ENCODE measurements around the gene CALM1. TPM values are rescaled to one million over a fixed set of nuclear protein-coding genes. Genes with fewer than 3 reads are reported as not detected.

The CALM1 gene
- 549 TPM for total RNA-seq
- long read RNA-seq, full-length matches to known transcripts, result 1,865 of 1,943 reads
- long read RNA-seq, partial matches to known transcripts, result 4 of 1,943 reads
- long read RNA-seq, other reads (novel, unspliced or antisense), result 74 of 1,943 reads

GRCh38 chr14:90396341-90397339 lies at the start of gene CALM1:
Gene CALM1 (plus strand): TSS chr14:90397029. CDS start chr14:90397231, 202 bp downstream.
- peak; percentile 99 for DNase-seq (ENCODE audit: low spot score)

- no peak for DNase-seq (ENCODE audit: low spot score)
Measured at GRCh38 chr14:90348270-90348669, 48.6 kb upstream of the CALM1 start.

- no peak for DNase-seq (ENCODE audit: low spot score)
Measured at GRCh38 chr14:90349739-90350138, 47.1 kb upstream of the CALM1 start.

GRCh38 chr14:90354551-90355298 lies 42.1 kb upstream of the CALM1 start:
- DNase-seq (ENCODE audit: low spot score), result no peak

- no peak for DNase-seq (ENCODE audit: low spot score)
Measured at GRCh38 chr14:90355540-90356518, 41.0 kb upstream of the CALM1 start.

- DNase-seq (ENCODE audit: low spot score), result no peak
Measured at GRCh38 chr14:90356925-90357324, 39.9 kb upstream of the CALM1 start.

GRCh38 chr14:90358359-90358758 lies 38.5 kb upstream of the CALM1 start:
- no peak for DNase-seq (ENCODE audit: low spot score)

GRCh38 chr14:90361865-90362557 lies 34.8 kb upstream of the CALM1 start:
- DNase-seq (ENCODE audit: low spot score), result no peak

GRCh38 chr14:90362558-90362896 lies 34.3 kb upstream of the CALM1 start:
- DNase-seq (ENCODE audit: low spot score), result no peak

- DNase-seq (ENCODE audit: low spot score), result no peak
Measured at GRCh38 chr14:90368946-90369721, 27.7 kb upstream of the CALM1 start.

- DNase-seq (ENCODE audit: low spot score), result no peak
Measured at GRCh38 chr14:90373887-90374286, 22.9 kb upstream of the CALM1 start.

GRCh38 chr14:90374813-90375212 lies 22.0 kb upstream of the CALM1 start:
- no peak for DNase-seq (ENCODE audit: low spot score)

GRCh38 chr14:90375934-90376333 lies 20.9 kb upstream of the CALM1 start:
- DNase-seq (ENCODE audit: low spot score), result no peak

- DNase-seq (ENCODE audit: low spot score), result no peak
Measured at GRCh38 chr14:90378249-90378648, 18.6 kb upstream of the CALM1 start.

GRCh38 chr14:90379106-90379505 lies 17.7 kb upstream of the CALM1 start:
- no peak for DNase-seq (ENCODE audit: low spot score)

GRCh38 chr14:90381011-90381786 lies 15.6 kb upstream of the CALM1 start:
- no peak for DNase-seq (ENCODE audit: low spot score)

GRCh38 chr14:90381999-90382451 lies 14.8 kb upstream of the CALM1 start:
- DNase-seq (ENCODE audit: low spot score), result no peak

GRCh38 chr14:90382491-90383125 lies 14.2 kb upstream of the CALM1 start:
- peak; percentile 91 for DNase-seq (ENCODE audit: low spot score)

Data from mesenteric fat pad (tissue), 1 donor.